H1 (cell line): Measurements from ENCODE around the gene TMEM187. TPM values are rescaled to one million over a fixed set of nuclear protein-coding genes. Genes with fewer than 3 reads are reported as not detected.

Source experiments
- CTCF ChIA-PET: fragments of 300-600 bp; sonication (Branson Sonifier 250); formaldehyde crosslinking; loops from one replicate; lab custom pipeline; 2021; ENCODE audit not compliant: partially characterized antibody; lab: Charles Lee
- POLR2A ChIA-PET: fragments of 300-600 bp; sonication (Branson Sonifier 250); formaldehyde crosslinking; loops from one replicate; lab custom pipeline; 2021; ENCODE audit warnings: inconsistent platforms; ENCODE audit not compliant: partially characterized antibody; lab: Charles Lee
- DNase-seq, 2 experiments: peaks; one replicate each; pipeline versions ENCODE4 v3.0.0 to v3.0.0-alpha.2; 2010 to 2022; ENCODE audit warnings: low spot score in 2 of 2, low read depth in 1 of 2, mixed read lengths in 1 of 2
- FAIRE-seq: peaks from 2 replicates; lab custom pipeline; 2011; peaks lifted over from hg19 to GRCh38; lab: Jason Lieb, UNC
- H2AFZ ChIP-seq: 2 replicates; pipeline ENCODE4 v1.8.1; 2012; ENCODE audit warnings: low read length, inconsistent platforms
- H2AK5ac ChIP-seq: 2 replicates; pipeline ENCODE4 v1.6.1; 2013; ENCODE audit warnings: low read depth, low read length
- H2BK120ac ChIP-seq: replicated peaks from 2 replicates; pipeline ENCODE3; 2013; ENCODE audit warnings: low read depth, low read length, inconsistent platforms
- H2BK12ac ChIP-seq: 2 replicates; pipeline ENCODE4 v1.6.1; 2013; ENCODE audit warnings: low read depth, low read length
- H2BK15ac ChIP-seq: 2 replicates; pipeline ENCODE4 v1.6.1; 2013; ENCODE audit warnings: low read length
- H2BK20ac ChIP-seq: 2 replicates; pipeline ENCODE4 v1.6.1; 2013; ENCODE audit warnings: low read length
- H2BK5ac ChIP-seq: 2 replicates; pipeline ENCODE4 v1.6.1; 2013; ENCODE audit warnings: low read depth, low read length
- H3K14ac ChIP-seq: 2 replicates; pipeline ENCODE4 v1.6.1; 2013; ENCODE audit warnings: inconsistent platforms; ENCODE audit not compliant: insufficient read length
- H3K18ac ChIP-seq: 2 replicates; pipeline ENCODE4 v1.6.1; 2013; ENCODE audit warnings: low read length; ENCODE audit errors: extremely low read depth
- H3K23ac ChIP-seq: 2 replicates; pipeline ENCODE4 v1.6.1; 2013; ENCODE audit warnings: inconsistent platforms; ENCODE audit not compliant: insufficient read length
- H3K23me2 ChIP-seq: 2 replicates; pipeline ENCODE4 v1.6.1; 2013; ENCODE audit warnings: low read depth, low read length
- H3K27ac ChIP-seq: 2 replicates; pipeline ENCODE4 v1.6.1; 2011; ENCODE audit warnings: low read depth, low read length, inconsistent platforms
- H3K27me3 ChIP-seq, 4 experiments: replicated peaks in 1 of 4; 1 replicate in 1 of 4; 2 replicates in 3 of 4; pipeline versions ENCODE4 v1.6.1 to v1.8.1; 2011 to 2013; ENCODE audit warnings: low read length in 3 of 4, mild to moderate bottlenecking in 3 of 4, inconsistent platforms in 2 of 4, mixed read lengths in 2 of 4, moderate library complexity in 1 of 4; ENCODE audit not compliant: control insufficient read depth in 3 of 4, insufficient read depth in 3 of 4; ENCODE audit errors: extremely low read depth in 1 of 4
- H3K36me3 ChIP-seq, 4 experiments: 2 replicates each; pipeline versions ENCODE4 v1.6.1 to v1.8.1; 2011 to 2013; ENCODE audit warnings: mild to moderate bottlenecking in 4 of 4, low read length in 3 of 4, moderate library complexity in 2 of 4, control low read depth in 1 of 4, inconsistent platforms in 1 of 4; ENCODE audit not compliant: insufficient read depth in 4 of 4, control insufficient read depth in 2 of 4
- H3K4ac ChIP-seq: replicated peaks from 2 replicates; pipeline ENCODE3; 2013; ENCODE audit warnings: low read length, low read depth, mixed read lengths, inconsistent platforms; ENCODE audit not compliant: insufficient read length
- H3K4me1 ChIP-seq, 4 experiments: replicated peaks in 1 of 4; 1 replicate in 1 of 4; 2 replicates in 3 of 4; pipeline versions ENCODE4 v1.6.1 to v1.8.1; 2011 to 2013; ENCODE audit warnings: low read length in 3 of 4, inconsistent platforms in 2 of 4, mixed read lengths in 1 of 4; ENCODE audit not compliant: insufficient read depth in 4 of 4, control insufficient read depth in 3 of 4
- H3K4me2 ChIP-seq, 2 experiments: 2 replicates each; pipeline versions ENCODE4 v1.6.1 to v1.8.1; 2011 to 2013; ENCODE audit warnings: low read depth in 2 of 2, low read length in 2 of 2, control low read depth in 1 of 2, inconsistent platforms in 1 of 2, mild to moderate bottlenecking in 1 of 2; ENCODE audit not compliant: insufficient read depth in 1 of 2
- H3K4me3 ChIP-seq, 4 experiments: fragments of 200-600, 300-600 bp in 1 of 4; sonication (generic), shearing (Covaris generic), sonication (Bioruptor Twin) in 1 of 4; 2 replicates each; pipeline versions ENCODE4 v1.5.1 to v1.8.1; 2011 to 2016; ENCODE audit warnings: low read length in 4 of 4, low read depth in 3 of 4, control low read depth in 2 of 4, inconsistent platforms in 2 of 4, mild to moderate bottlenecking in 2 of 4, mixed read lengths in 1 of 4, moderate library complexity in 1 of 4; ENCODE audit not compliant: insufficient read depth in 2 of 4; ENCODE audit errors: extremely low read depth in 1 of 4
- H3K56ac ChIP-seq: replicated peaks from 2 replicates; pipeline ENCODE3; 2013; ENCODE audit warnings: low read depth, mild to moderate bottlenecking, mixed read lengths, low read length, inconsistent platforms; ENCODE audit not compliant: insufficient read length
- H3K79me1 ChIP-seq: 2 replicates; pipeline ENCODE4 v1.6.1; 2013; ENCODE audit warnings: low read depth, low read length, control low read depth
- H3K79me2 ChIP-seq, 2 experiments: 2 replicates each; pipeline versions ENCODE4 v1.6.1 to v1.8.1; 2012 to 2013; ENCODE audit warnings: low read length in 2 of 2, mild to moderate bottlenecking in 2 of 2, inconsistent platforms in 1 of 2; ENCODE audit not compliant: insufficient read depth in 2 of 2, control insufficient read depth in 1 of 2
- H3K9ac ChIP-seq, 4 experiments: replicated peaks in 1 of 4; 1 replicate in 1 of 4; 2 replicates in 3 of 4; pipeline versions ENCODE4 v1.6.1 to v1.8.1; 2011 to 2013; ENCODE audit warnings: low read depth in 3 of 4, low read length in 3 of 4, control low read depth in 2 of 4, mild to moderate bottlenecking in 2 of 4, moderate library complexity in 2 of 4, inconsistent platforms in 1 of 4; ENCODE audit errors: extremely low read depth in 1 of 4
- H3K9me3 ChIP-seq, 2 experiments: 2 replicates each; pipeline versions ENCODE4 v1.6.1 to v1.8.1; 2012 to 2013; ENCODE audit warnings: mild to moderate bottlenecking in 2 of 2, moderate library complexity in 2 of 2, control low read depth in 1 of 2, inconsistent platforms in 1 of 2, low read depth in 1 of 2, low read length in 1 of 2, mixed read lengths in 1 of 2; ENCODE audit not compliant: insufficient read depth in 2 of 2
- H4K20me1 ChIP-seq, 2 experiments: replicated peaks in 1 of 2; 2 replicates each; pipeline versions ENCODE3 to v1.8.1; 2011 to 2013; ENCODE audit warnings: inconsistent platforms in 2 of 2, low read length in 2 of 2, mild to moderate bottlenecking in 1 of 2; ENCODE audit not compliant: insufficient read depth in 2 of 2, control insufficient read depth in 1 of 2
- H4K5ac ChIP-seq: 2 replicates; pipeline ENCODE4 v1.6.1; 2013; ENCODE audit warnings: low read length, low read depth, mixed read lengths, inconsistent platforms; ENCODE audit not compliant: insufficient read length
- H4K8ac ChIP-seq: 2 replicates; pipeline ENCODE4 v1.8.0; 2013; ENCODE audit warnings: mild to moderate bottlenecking, moderate library complexity, low read length, inconsistent platforms; ENCODE audit not compliant: insufficient read depth; ENCODE audit errors: extremely low read depth
- H4K91ac ChIP-seq: replicated peaks from 2 replicates; pipeline ENCODE3; 2013; ENCODE audit warnings: low read length, mixed read lengths, inconsistent platforms; ENCODE audit not compliant: insufficient read length
- BACH1 ChIP-seq: IDR thresholded peaks from 2 replicates; pipeline ENCODE4 v1.6.1; 2012; ENCODE audit warnings: low read length, improper control_type of control experiment
- CBX5 ChIP-seq: fragments of 300-800, 300-1000 bp; sonication (generic); IDR thresholded peaks from 2 replicates; pipeline ENCODE4 v1.7.1; 2016; ENCODE audit warnings: antibody characterized with exemption, low read length, low read depth
- CEBPB ChIP-seq: IDR thresholded peaks from 2 replicates; pipeline ENCODE4 v1.6.1; 2012; ENCODE audit warnings: low read depth, low read length
- E2F6 ChIP-seq: IDR thresholded peaks from 2 replicates; pipeline ENCODE4 v1.6.1; 2012; ENCODE audit warnings: inconsistent platforms
- EZH2 ChIP-seq: fragments of 200-600 bp; sonication (generic); IDR thresholded peaks from 2 replicates; pipeline ENCODE4 v1.7.1; 2012; ENCODE audit warnings: low read depth, mild to moderate bottlenecking, moderate library complexity, low read length, inconsistent platforms; ENCODE audit not compliant: severe bottlenecking
- JUN ChIP-seq: IDR thresholded peaks from 2 replicates; pipeline ENCODE4 v1.6.1; 2011; ENCODE audit warnings: low read depth, mild to moderate bottlenecking, improper control_type of control experiment, low read length
- PHF8 ChIP-seq: fragments of 200-600 bp; sonication (generic); conservative IDR thresholded peaks from 2 replicates; pipeline ENCODE4 v1.7.1; 2012; ENCODE audit warnings: low read depth, mild to moderate bottlenecking, inconsistent platforms, low read length, moderate library complexity
- POLR2A ChIP-seq, 2 experiments: IDR thresholded peaks; 1 replicate in 1 of 2; 2 replicates in 1 of 2; pipeline ENCODE4 v1.6.1; 2011; ENCODE audit warnings: low read depth in 2 of 2, low read length in 2 of 2, mild to moderate bottlenecking in 2 of 2; ENCODE audit errors: control extremely low read depth in 1 of 2
- SAP30 ChIP-seq: fragments of 300-600 bp; sonication (generic); IDR thresholded peaks from 2 replicates; pipeline ENCODE4 v1.7.1; 2012; ENCODE audit warnings: low read length, moderate library complexity, mild to moderate bottlenecking, inconsistent platforms; ENCODE audit not compliant: insufficient read depth, insufficient replicate concordance
- SIX5 ChIP-seq: IDR thresholded peaks from 2 replicates; pipeline ENCODE4 v1.6.1; 2011; ENCODE audit warnings: mild to moderate bottlenecking, low read depth, low read length
- TCF12 ChIP-seq: IDR thresholded peaks from 2 replicates; pipeline ENCODE4 v1.6.1; 2011; ENCODE audit warnings: low read depth, mild to moderate bottlenecking, low read length
- WGBS, 2 experiments: shearing (Covaris generic) in 1 of 2; methylation state at CpG; one replicate each; pipeline versions ENCODE4 v1.1.6 to v1.1.7; 2013 to 2015; ENCODE audit warnings: low lambda C conversion rate in 2 of 2, mixed read lengths in 2 of 2, inconsistent platforms in 1 of 2, low coverage in 1 of 2, missing lambda C conversion rate in 1 of 2; ENCODE audit not compliant: insufficient replicate concordance in 2 of 2, insufficient coverage in 1 of 2, insufficient read length in 1 of 2; ENCODE audit errors: extremely low coverage in 1 of 2, missing lambda C conversion rate in 1 of 2; 5-methylcytosine and 5-hydroxymethylcytosine counted together
- polyA plus RNA-seq, 7 experiments: library from polyadenylated mRNA; depleted of rRNA in 3 of 7; stranded (reverse) in 5 of 7; unstranded in 2 of 7; fragments of >200 nt in 5 of 7; fragments of 200-250 nt in 2 of 7; gene quantifications; 1 replicate in 5 of 7; 2 replicates in 1 of 7; 4 replicates in 1 of 7; pipeline versions ENCODE4 v1.2.1 to v1.2.3, GENCODE V29; 2011 to 2013; ENCODE audit warnings: missing spikeins in 2 of 7, mixed read lengths in 2 of 7
- total RNA-seq: library from RNA; stranded (reverse); fragmentation: NEBNext Ultra II Directional; extraction: Animal tissue kit (Norgen Biotek cat#: 25700); gene quantifications from 2 replicates; pipeline ENCODE4 v1.2.1, GENCODE V29; 2021

Gene TMEM187
- total and polyA plus RNA-seq, 2 of the 8 experiments (the other 6 are each of a cell fraction or from before 2014, with no cell fraction given) = 5.0 to 14.5 TPM

GRCh38 chrX:154032160-154032559, 59.6 kb downstream of the TMEM187 start:
- FAIRE-seq (no peak), DNase-seq (no peak)
- 71% methylated on average over 8 of the region's 11 CpGs; no CpG with 5 or more reads in 1 of the 2 experiments for WGBS, 2 experiments
- H3K56ac ChIP-seq = no peak overlapping the region
- H2BK5ac ChIP-seq = no peak overlapping the region
- H3K27me3 ChIP-seq = no peaks in the 10 kb centered on the region
- no peak overlapping the region for H3K4ac ChIP-seq
- ChIA-PET CTCF (interaction anchor here (1.4 to 2.7 kb wide), 3 partner anchors 18 to 82 kb away, joined by 3 to 7 read pairs (median 5); no protein-coding TSS in a partner anchor), POLR2A (no interaction called here)
- TF ChIP-seq TCF12 (no peak), SAP30 (no peak), POLR2A (IDR thresholded peaks at IDR 0.05; ENCODE audit: control extremely low read depth in 1 of 2, low read depth in 2 of 2, low read length in 2 of 2) (no peak), JUN (no peak), PHF8 (no peak), E2F6 (no peak), EZH2 (no peak), CEBPB (no peak), BACH1 (no peak), CBX5 (no peak), SIX5 (no peak)
- no peak overlapping the region for H4K8ac ChIP-seq
- H3K23me2 ChIP-seq = no peaks in the 10 kb centered on the region
- H3K14ac ChIP-seq = no peak overlapping the region
- H2AFZ ChIP-seq = no peak overlapping the region
- H4K20me1 ChIP-seq = peaks cover 0 to 1% of the 10 kb centered on the region in 2 experiments
- no peak overlapping the region for H3K4me2 ChIP-seq
- peaks cover 0 to 18% of the 10 kb centered on the region in 2 experiments; a peak in 2 of 4 replicates for H3K79me2 ChIP-seq
- no peak overlapping the region for H4K5ac ChIP-seq
- H3K23ac ChIP-seq = no peak overlapping the region
- H3K9me3 ChIP-seq = no peaks in the 10 kb centered on the region
- H3K4me3 ChIP-seq = no peak overlapping the region
- H4K91ac ChIP-seq = no peak overlapping the region
- no peak overlapping the region for H2BK20ac ChIP-seq
- no peak overlapping the region for H3K9ac ChIP-seq
- no peak overlapping the region for H2AK5ac ChIP-seq
- no peak overlapping the region for H3K27ac ChIP-seq
- H3K18ac ChIP-seq = no peak overlapping the region; the same call in 1 of the 2 replicates
- no peak overlapping the region for H2BK12ac ChIP-seq
- peaks cover 5 to 29% (median 13%) of the 10 kb centered on the region in 4 experiments for H3K4me1 ChIP-seq
- no peak overlapping the region for H2BK120ac ChIP-seq
- H2BK15ac ChIP-seq = no peak overlapping the region
- H3K36me3 ChIP-seq = peaks cover 0 to 16% (median 7%) of the 10 kb centered on the region in 4 experiments; a peak in 4 of 8 replicates
- H3K79me1 ChIP-seq = no peaks in the 10 kb centered on the region; the same call in 1 of the 2 replicates
